ENCODE results near the gene MNT. TPM values are rescaled to one million over a fixed set of nuclear protein-coding genes. Genes with fewer than 3 reads are reported as not detected.

The MNT gene
- total and polyA plus RNA-seq, 9 of the 15 experiments (the other 6 are each of a cell fraction or from before 2014, with no cell fraction given): 0.18 to 23.8 (median 5.3) TPM

DNA sequence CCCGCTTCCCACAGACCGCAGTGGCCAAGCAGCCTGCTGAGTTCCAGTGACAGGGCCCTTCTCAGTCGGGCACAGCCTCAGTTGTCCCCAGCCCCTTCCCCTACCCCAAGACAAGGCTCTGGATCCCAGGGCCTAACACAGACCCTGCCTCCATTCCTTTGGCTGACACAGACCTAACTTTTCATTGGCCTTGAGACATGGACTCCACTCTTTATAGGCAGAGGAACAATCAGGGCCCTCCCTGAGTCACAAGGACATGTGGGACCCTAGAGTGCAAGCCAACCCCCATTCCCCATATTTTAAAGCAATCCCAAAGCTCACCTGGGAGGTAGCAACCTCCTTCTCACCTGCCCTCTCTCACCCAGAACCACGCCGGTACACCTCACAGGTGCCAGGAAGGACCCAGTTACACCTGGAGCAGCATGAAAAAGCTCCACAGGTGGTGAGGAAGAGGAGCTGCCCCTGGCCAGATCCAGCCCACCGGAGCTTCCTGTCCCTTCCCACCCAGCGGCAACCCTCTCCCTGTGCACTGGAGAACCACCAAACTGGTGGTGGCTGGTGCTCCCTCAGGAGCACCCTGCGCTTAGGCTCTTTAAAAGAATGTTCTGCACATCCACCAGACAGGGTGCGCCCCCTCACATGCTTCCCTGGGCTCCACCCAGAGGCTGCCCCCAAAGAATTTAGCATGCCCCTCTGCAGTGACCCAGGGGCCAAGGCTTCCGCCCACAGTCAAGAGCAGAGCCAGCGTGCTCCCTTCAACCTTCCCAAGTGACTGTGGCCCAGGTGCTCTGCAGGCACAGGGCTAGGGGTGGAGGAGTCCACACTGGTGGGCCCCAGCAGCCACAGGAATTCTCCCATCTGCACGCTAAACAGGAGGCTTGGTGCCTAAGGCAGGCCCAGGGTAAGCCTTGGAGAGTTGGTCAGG is 3.4 kb downstream of the MNT start (continued):
- TF ChIP-seq, protein P1, sequence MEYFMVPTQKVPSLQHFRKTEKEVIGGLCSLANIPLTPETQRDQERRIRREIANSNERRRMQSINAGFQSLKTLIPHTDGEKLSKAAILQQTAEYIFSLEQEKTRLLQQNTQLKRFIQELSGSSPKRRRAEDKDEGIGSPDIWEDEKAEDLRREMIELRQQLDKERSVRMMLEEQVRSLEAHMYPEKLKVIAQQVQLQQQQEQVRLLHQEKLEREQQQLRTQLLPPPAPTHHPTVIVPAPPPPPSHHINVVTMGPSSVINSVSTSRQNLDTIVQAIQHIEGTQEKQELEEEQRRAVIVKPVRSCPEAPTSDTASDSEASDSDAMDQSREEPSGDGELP (CRISPR knock-in tag; IDR thresholded peaks at IDR 0.05; ENCODE audit: borderline replicate concordance): no peak
- TF ChIP-seq, protein P2, sequence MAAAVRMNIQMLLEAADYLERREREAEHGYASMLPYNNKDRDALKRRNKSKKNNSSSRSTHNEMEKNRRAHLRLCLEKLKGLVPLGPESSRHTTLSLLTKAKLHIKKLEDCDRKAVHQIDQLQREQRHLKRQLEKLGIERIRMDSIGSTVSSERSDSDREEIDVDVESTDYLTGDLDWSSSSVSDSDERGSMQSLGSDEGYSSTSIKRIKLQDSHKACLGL (CRISPR knock-in tag; IDR thresholded peaks at IDR 0.05; ENCODE audit: borderline replicate concordance, poor library complexity, severe bottlenecking): no peak
- TF ChIP-seq POLR2G (IDR thresholded peaks at IDR 0.05; ENCODE audit: low read depth, low read length): 0 out of 2 replicates have a peak, but pooled peaks have one; percentile 22
- TF ChIP-seq, protein P3, sequence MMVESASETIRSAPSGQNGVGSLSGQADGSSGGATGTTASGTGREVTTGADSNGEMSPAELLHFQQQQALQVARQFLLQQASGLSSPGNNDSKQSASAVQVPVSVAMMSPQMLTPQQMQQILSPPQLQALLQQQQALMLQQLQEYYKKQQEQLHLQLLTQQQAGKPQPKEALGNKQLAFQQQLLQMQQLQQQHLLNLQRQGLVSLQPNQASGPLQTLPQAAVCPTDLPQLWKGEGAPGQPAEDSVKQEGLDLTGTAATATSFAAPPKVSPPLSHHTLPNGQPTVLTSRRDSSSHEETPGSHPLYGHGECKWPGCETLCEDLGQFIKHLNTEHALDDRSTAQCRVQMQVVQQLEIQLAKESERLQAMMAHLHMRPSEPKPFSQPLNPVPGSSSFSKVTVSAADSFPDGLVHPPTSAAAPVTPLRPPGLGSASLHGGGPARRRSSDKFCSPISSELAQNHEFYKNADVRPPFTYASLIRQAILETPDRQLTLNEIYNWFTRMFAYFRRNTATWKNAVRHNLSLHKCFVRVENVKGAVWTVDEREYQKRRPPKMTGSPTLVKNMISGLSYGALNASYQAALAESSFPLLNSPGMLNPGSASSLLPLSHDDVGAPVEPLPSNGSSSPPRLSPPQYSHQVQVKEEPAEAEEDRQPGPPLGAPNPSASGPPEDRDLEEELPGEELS (CRISPR knock-in tag; IDR thresholded peaks at IDR 0.05; ENCODE audit: borderline replicate concordance): no peak
- TF ChIP-seq CXXC5 (CRISPR knock-in tag; IDR thresholded peaks at IDR 0.05): no peak
- TF ChIP-seq HIVEP1 (CRISPR knock-in tag; IDR thresholded peaks at IDR 0.05): no peak
- TF ChIP-seq GTF2F1 (IDR thresholded peaks at IDR 0.05; ENCODE audit: low read depth, low read length): no peak
- TF ChIP-seq SMAD2 (IDR thresholded peaks at IDR 0.05; ENCODE audit: low read depth, low read length): no peak
- no peak for TF ChIP-seq NONO (IDR thresholded peaks at IDR 0.05; ENCODE audit: low read depth in 2 of 2, low read length in 1 of 2)
- TF ChIP-seq, protein P4, sequence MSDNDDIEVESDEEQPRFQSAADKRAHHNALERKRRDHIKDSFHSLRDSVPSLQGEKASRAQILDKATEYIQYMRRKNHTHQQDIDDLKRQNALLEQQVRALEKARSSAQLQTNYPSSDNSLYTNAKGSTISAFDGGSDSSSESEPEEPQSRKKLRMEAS (CRISPR knock-in tag; IDR thresholded peaks at IDR 0.05): no peak
- TF ChIP-seq, protein P5, sequence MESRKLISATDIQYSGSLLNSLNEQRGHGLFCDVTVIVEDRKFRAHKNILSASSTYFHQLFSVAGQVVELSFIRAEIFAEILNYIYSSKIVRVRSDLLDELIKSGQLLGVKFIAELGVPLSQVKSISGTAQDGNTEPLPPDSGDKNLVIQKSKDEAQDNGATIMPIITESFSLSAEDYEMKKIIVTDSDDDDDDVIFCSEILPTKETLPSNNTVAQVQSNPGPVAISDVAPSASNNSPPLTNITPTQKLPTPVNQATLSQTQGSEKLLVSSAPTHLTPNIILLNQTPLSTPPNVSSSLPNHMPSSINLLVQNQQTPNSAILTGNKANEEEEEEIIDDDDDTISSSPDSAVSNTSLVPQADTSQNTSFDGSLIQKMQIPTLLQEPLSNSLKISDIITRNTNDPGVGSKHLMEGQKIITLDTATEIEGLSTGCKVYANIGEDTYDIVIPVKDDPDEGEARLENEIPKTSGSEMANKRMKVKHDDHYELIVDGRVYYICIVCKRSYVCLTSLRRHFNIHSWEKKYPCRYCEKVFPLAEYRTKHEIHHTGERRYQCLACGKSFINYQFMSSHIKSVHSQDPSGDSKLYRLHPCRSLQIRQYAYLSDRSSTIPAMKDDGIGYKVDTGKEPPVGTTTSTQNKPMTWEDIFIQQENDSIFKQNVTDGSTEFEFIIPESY (CRISPR knock-in tag; IDR thresholded peaks at IDR 0.05): no peak
- TF ChIP-seq ZNF140 (CRISPR knock-in tag; IDR thresholded peaks at IDR 0.05): no peak
- TF ChIP-seq ZNF444 (CRISPR knock-in tag; IDR thresholded peaks at IDR 0.05): no peak
- 0 out of 2 replicates have a peak, but pooled peaks have one; percentile 1 for TF ChIP-seq USF1 (CRISPR knock-in tag; IDR thresholded peaks at IDR 0.05)
- no peak for TF ChIP-seq MAFF (IDR thresholded peaks at IDR 0.05; ENCODE audit: low read length)
- TF ChIP-seq POLR2A (conservative IDR thresholded peaks at IDR 0.05): no peak

Data from K562 (cell line).